Urinary bladder (tissue), 4 donors: Measurements from ENCODE around the gene DCBLD2. TPM values are rescaled to one million over a fixed set of nuclear protein-coding genes. Genes with fewer than 3 reads are reported as not detected.

Experiments used
- DNase-seq: peaks from one replicate; pipeline ENCODE4 v3.0.0-alpha.2; 2015; ENCODE audit errors: extremely low spot score
- H3K27ac ChIP-seq: one replicate; pipeline ENCODE4 v1.5.1; 2013; ENCODE audit warnings: low read depth, mild to moderate bottlenecking, moderate library complexity
- H3K36me3 ChIP-seq: one replicate; pipeline ENCODE4 v1.6.1; 2013; ENCODE audit warnings: mild to moderate bottlenecking, moderate library complexity; ENCODE audit not compliant: insufficient read depth
- H3K4me1 ChIP-seq: one replicate; pipeline ENCODE4 v1.6.1; 2013; ENCODE audit warnings: mild to moderate bottlenecking, moderate library complexity; ENCODE audit not compliant: insufficient read depth
- H3K4me3 ChIP-seq: one replicate; pipeline ENCODE4 v1.5.1; 2013; ENCODE audit warnings: low read depth, low read length
- WGBS: extraction: QIAGEN DNeasy Blood & Tissue Kit; methylation state at CpG from one replicate; pipeline ENCODE4 v1.1.7; 2013; 5-methylcytosine and 5-hydroxymethylcytosine counted together
- polyA plus RNA-seq: library from polyadenylated mRNA; stranded (reverse); fragments of 200-250 nt; gene quantifications from one replicate; pipeline ENCODE4 v1.2.3, GENCODE V29; 2013
- total RNA-seq: library from RNA; depleted of rRNA; stranded (reverse); fragments of >200 nt; gene quantifications from one replicate; pipeline ENCODE4 v1.2.3, GENCODE V29; 2014
- donor health status: healthy with polysubstance abuse.
- donor health status: healthy.

Gene DCBLD2
- total RNA-seq = 79.6 TPM
- 16.0 TPM for polyA plus RNA-seq

- Histone ChIP-seq H3K4me3 (peak within 1 kb of the TSS; percentile 85), H3K36me3 (no peaks in the 10 kb centered on the region), H3K27ac (peak within 1 kb of the TSS; percentile 90), H3K4me1 (no peaks in the 10 kb centered on the region)
- DNase-seq = peak; percentile 98
- under 1% methylated on average over 86 of the region's 86 CpGs for WGBS
Measured at GRCh38 chr3:98901392-98902350, at the start of gene DCBLD2. Gene DCBLD2 (minus strand): TSS chr3:98901695. CDS start chr3:98901326, 369 bp downstream.

- no peak for DNase-seq
- WGBS = 49% methylated on average over 1 of the region's 1 CpG
- H3K4me3 ChIP-seq = no peak overlapping the region
- no peaks in the 10 kb centered on the region for H3K36me3 ChIP-seq
- no peaks in the 10 kb centered on the region for H3K4me1 ChIP-seq
- H3K27ac ChIP-seq = no peak overlapping the region
Measured at GRCh38 chr3:98945666-98946065, 44.2 kb upstream of the DCBLD2 start.

- DNase-seq = peak; percentile 17
- no peaks in the 10 kb centered on the region for H3K4me1 ChIP-seq
- no peak overlapping the region for H3K27ac ChIP-seq
- no peaks in the 10 kb centered on the region for H3K36me3 ChIP-seq
- WGBS = 45% methylated on average over 1 of the region's 1 CpG
- no peak overlapping the region for H3K4me3 ChIP-seq
Measured at GRCh38 chr3:98945101-98945524, 43.6 kb upstream of the DCBLD2 start.

GRCh38 chr3:98930413-98930812, 28.9 kb upstream of the DCBLD2 start:
- H3K4me1 ChIP-seq = no peaks in the 10 kb centered on the region
- no peak for DNase-seq
- H3K4me3 ChIP-seq = no peak overlapping the region
- H3K27ac ChIP-seq = no peak overlapping the region
- H3K36me3 ChIP-seq = no peaks in the 10 kb centered on the region

GRCh38 chr3:98921957-98922356, 20.5 kb upstream of the DCBLD2 start:
- DNase-seq = no peak
- WGBS = 71% methylated on average over 2 of the region's 2 CpGs
- Histone ChIP-seq H3K27ac (no peak overlapping the region), H3K36me3 (no peaks in the 10 kb centered on the region), H3K4me3 (no peak overlapping the region), H3K4me1 (no peaks in the 10 kb centered on the region)

GRCh38 chr3:98920166-98920565, 18.7 kb upstream of the DCBLD2 start:
- WGBS = 87% methylated on average over 2 of the region's 2 CpGs
- H3K4me1 ChIP-seq = no peaks in the 10 kb centered on the region
- H3K27ac ChIP-seq = no peak overlapping the region
- no peaks in the 10 kb centered on the region for H3K36me3 ChIP-seq
- DNase-seq = no peak
- no peak overlapping the region for H3K4me3 ChIP-seq

- no peak for DNase-seq
- H3K36me3 ChIP-seq = no peaks in the 10 kb centered on the region
- H3K4me1 ChIP-seq = no peaks in the 10 kb centered on the region
- H3K4me3 ChIP-seq = no peak overlapping the region
- H3K27ac ChIP-seq = no peak overlapping the region
Measured at GRCh38 chr3:98918586-98918985, 17.1 kb upstream of the DCBLD2 start.

- no peak overlapping the region for H3K27ac ChIP-seq
- H3K4me1 ChIP-seq = no peaks in the 10 kb centered on the region
- 89% methylated on average over 1 of the region's 1 CpG for WGBS
- H3K36me3 ChIP-seq = no peaks in the 10 kb centered on the region
- no peak for DNase-seq
- no peak overlapping the region for H3K4me3 ChIP-seq
Measured at GRCh38 chr3:98917608-98918007, 16.1 kb upstream of the DCBLD2 start.

- no peak for DNase-seq
- H3K36me3 ChIP-seq = no peaks in the 10 kb centered on the region
- H3K4me3 ChIP-seq = no peak overlapping the region
- H3K4me1 ChIP-seq = no peaks in the 10 kb centered on the region
- H3K27ac ChIP-seq = no peak overlapping the region
- WGBS = 79% methylated on average over 10 of the region's 10 CpGs
Measured at GRCh38 chr3:98914210-98915080, 12.9 kb upstream of the DCBLD2 start.

- WGBS = 78% methylated on average over 1 of the region's 1 CpG
Measured at GRCh38 chr3:98912448-98912847, 11.0 kb upstream of the DCBLD2 start.

GRCh38 chr3:98906230-98906629, 4.7 kb upstream of the DCBLD2 start:
- Histone ChIP-seq H3K36me3 (no peaks in the 10 kb centered on the region), H3K27ac (no peak overlapping the region), H3K4me1 (no peaks in the 10 kb centered on the region), H3K4me3 (no peak overlapping the region)
- DNase-seq = no peak
- WGBS = 34% methylated on average over 1 of the region's 1 CpG

More at GRCh38 chr3:98912448-98912847, 11.0 kb upstream of the DCBLD2 start:
- Histone ChIP-seq H3K4me3 (no peak overlapping the region), H3K27ac (no peak overlapping the region), H3K36me3 (no peaks in the 10 kb centered on the region), H3K4me1 (no peaks in the 10 kb centered on the region)
- no peak for DNase-seq

GRCh38 chr3:98903705-98904481, 2.4 kb upstream of the DCBLD2 start:
- WGBS = 96% methylated on average over 11 of the region's 11 CpGs
- Histone ChIP-seq H3K36me3 (no peaks in the 10 kb centered on the region), H3K4me3 (no peak overlapping the region), H3K4me1 (no peaks in the 10 kb centered on the region), H3K27ac (no peak overlapping the region)
- no peak for DNase-seq

- Histone ChIP-seq H3K27ac (no peak overlapping the region), H3K36me3 (no peaks in the 10 kb centered on the region), H3K4me3 (no peak overlapping the region), H3K4me1 (no peaks in the 10 kb centered on the region)
- 83% methylated on average over 3 of the region's 3 CpGs for WGBS
- DNase-seq = no peak
Measured at GRCh38 chr3:98903099-98903498, 1.6 kb upstream of the DCBLD2 start.
